Measurements from ENCODE around the gene TMEM217. TPM values are rescaled to one million over a fixed set of nuclear protein-coding genes. Genes with fewer than 3 reads are reported as not detected.

The TMEM217 gene
- polyA plus RNA-seq, 3 donors = 1.4 to 1.6 (median 1.5) TPM

- DNase-seq = peak; percentile 39
Observed at GRCh38 chr6:37280162-37280887, 22.4 kb upstream of the TMEM217 start.

- DNase-seq = no peak
Observed at GRCh38 chr6:37279366-37280134, 21.6 kb upstream of the TMEM217 start.

- no peak for DNase-seq
Observed at GRCh38 chr6:37277001-37277409, 19.1 kb upstream of the TMEM217 start.

- no peak for DNase-seq
Observed at GRCh38 chr6:37275350-37275749, 17.4 kb upstream of the TMEM217 start.

GRCh38 chr6:37273690-37274089, 15.7 kb upstream of the TMEM217 start:
- peak; percentile 70 for DNase-seq

- no peak for DNase-seq
Observed at GRCh38 chr6:37272834-37273566, 15.1 kb upstream of the TMEM217 start.

- DNase-seq = no peak
Observed at GRCh38 chr6:37269105-37269504, 11.2 kb upstream of the TMEM217 start.

- no peak for DNase-seq
Observed at GRCh38 chr6:37265860-37266259, 7.9 kb upstream of the TMEM217 start.

- DNase-seq = no peak
Observed at GRCh38 chr6:37265001-37265400, 7.1 kb upstream of the TMEM217 start.

GRCh38 chr6:37262446-37263026, 4.6 kb upstream of the TMEM217 start:
- no peak for DNase-seq

- no peak for DNase-seq
Observed at GRCh38 chr6:37261198-37261597, 3.3 kb upstream of the TMEM217 start.

GRCh38 chr6:37260444-37260843, 2.5 kb upstream of the TMEM217 start:
- DNase-seq = no peak

GRCh38 chr6:37260040-37260439, 2.1 kb upstream of the TMEM217 start:
- no peak for DNase-seq

- no peak for DNase-seq
Observed at GRCh38 chr6:37259191-37259590, 1.2 kb upstream of the TMEM217 start.

GRCh38 chr6:37258405-37259105, 611 bp upstream of the TMEM217 start:
- DNase-seq = no peak

- no peak for DNase-seq
Observed at GRCh38 chr6:37257320-37257633, 667 bp downstream of the TMEM217 start.

- no peak for DNase-seq
Observed at GRCh38 chr6:37256692-37257319, 1.1 kb downstream of the TMEM217 start.

- DNase-seq = no peak
Observed at GRCh38 chr6:37254881-37255280, 3.1 kb downstream of the TMEM217 start.

- DNase-seq = no peak
Observed at GRCh38 chr6:37253486-37254007, 4.4 kb downstream of the TMEM217 start.

GRCh38 chr6:37251211-37251780, 6.6 kb downstream of the TMEM217 start:
- no peak for DNase-seq
